ENCODE data around the gene SH3RF3.
"Not testable (repeated sequence)": the region's sequence is repeated elsewhere in the genome, so short reads cannot be mapped to it uniquely, and the experiment has no call there.

SH3RF3 gene

DNA sequence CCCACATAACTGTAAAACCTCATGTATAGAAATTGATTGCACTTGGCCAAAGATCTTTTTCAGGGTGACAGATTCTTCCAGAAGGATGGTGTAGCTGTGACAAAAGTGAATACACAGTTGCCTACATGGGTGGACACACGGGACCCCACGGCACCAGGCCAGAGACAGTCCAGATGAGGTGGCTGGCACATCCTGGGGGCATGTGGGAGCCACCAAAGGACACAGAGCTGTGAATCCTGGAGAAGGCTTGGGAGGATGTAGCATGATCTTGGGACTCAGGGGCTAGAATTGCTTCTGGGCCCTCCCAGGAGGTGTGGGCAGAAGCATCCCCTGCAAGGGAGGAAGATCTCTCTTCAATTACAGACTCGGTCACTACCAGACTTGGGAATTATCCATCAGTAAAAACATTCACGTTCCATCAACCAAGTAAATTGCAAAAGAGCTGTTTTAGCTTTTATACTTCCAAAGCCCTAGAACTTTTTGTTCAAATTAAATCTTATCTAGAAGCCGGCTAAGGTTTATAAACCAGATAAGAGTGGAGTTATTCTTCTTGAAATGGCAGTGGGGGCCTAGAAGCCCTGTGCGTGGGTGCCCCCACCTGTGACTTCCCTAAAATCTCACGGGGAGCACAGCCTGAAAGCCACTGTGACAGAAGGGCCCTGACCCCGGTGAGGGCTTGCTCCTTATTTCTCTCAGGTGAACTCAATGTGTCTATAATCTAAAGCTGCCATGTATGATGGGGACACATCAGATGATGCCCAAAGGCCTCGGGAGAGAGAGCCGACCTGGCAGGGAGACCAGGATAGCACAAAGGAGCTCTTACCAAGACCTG is 403.1 kb downstream of the SH3RF3 start:
- no peak overlapping the region for H3K4me3 ChIP-seq (ENCODE audit: low read depth, low read length)
- DNase-seq (ENCODE audit: low read depth), result no peak
- TF ChIP-seq, protein P1, sequence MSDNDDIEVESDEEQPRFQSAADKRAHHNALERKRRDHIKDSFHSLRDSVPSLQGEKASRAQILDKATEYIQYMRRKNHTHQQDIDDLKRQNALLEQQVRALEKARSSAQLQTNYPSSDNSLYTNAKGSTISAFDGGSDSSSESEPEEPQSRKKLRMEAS (IDR thresholded peaks at IDR 0.05; ENCODE audit: low read depth, low read length), result no peak
- TF ChIP-seq, protein P2, sequence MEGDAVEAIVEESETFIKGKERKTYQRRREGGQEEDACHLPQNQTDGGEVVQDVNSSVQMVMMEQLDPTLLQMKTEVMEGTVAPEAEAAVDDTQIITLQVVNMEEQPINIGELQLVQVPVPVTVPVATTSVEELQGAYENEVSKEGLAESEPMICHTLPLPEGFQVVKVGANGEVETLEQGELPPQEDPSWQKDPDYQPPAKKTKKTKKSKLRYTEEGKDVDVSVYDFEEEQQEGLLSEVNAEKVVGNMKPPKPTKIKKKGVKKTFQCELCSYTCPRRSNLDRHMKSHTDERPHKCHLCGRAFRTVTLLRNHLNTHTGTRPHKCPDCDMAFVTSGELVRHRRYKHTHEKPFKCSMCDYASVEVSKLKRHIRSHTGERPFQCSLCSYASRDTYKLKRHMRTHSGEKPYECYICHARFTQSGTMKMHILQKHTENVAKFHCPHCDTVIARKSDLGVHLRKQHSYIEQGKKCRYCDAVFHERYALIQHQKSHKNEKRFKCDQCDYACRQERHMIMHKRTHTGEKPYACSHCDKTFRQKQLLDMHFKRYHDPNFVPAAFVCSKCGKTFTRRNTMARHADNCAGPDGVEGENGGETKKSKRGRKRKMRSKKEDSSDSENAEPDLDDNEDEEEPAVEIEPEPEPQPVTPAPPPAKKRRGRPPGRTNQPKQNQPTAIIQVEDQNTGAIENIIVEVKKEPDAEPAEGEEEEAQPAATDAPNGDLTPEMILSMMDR (IDR thresholded peaks at IDR 0.05; ENCODE audit: low read depth, low read length), result no peak
- TF ChIP-seq POLR2A (IDR thresholded peaks at IDR 0.05; ENCODE audit: extremely low read depth, insufficient read length), result no peak
- no peak for TF ChIP-seq MYC (IDR thresholded peaks at IDR 0.05; ENCODE audit: low read depth, low read length)

DNA sequence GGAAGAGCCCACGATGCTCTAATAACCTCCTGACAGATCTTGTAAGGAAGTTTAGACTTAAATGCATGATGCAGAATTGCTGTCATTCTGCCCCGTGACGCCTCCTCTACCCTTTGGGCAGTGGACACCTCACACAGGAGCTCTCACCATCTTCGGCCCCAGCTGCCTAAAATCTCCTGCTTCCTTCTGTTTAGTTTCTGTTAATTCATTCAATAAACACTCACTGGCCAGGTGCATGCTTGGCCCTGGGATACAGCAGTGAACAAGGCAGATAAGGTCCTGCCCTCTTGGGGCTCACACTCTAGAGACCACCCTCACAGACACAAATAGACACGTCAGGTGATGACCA is 403.7 kb downstream of the SH3RF3 start:
- DNase-seq (ENCODE audit: low read depth), result no peak
- no peak overlapping the region for H3K4me3 ChIP-seq (ENCODE audit: low read depth, low read length)
- TF ChIP-seq, protein P1 (IDR thresholded peaks at IDR 0.05; ENCODE audit: low read depth, low read length), result no peak
- no peak for TF ChIP-seq MYC (IDR thresholded peaks at IDR 0.05; ENCODE audit: low read depth, low read length)
- no peak for TF ChIP-seq POLR2A (IDR thresholded peaks at IDR 0.05; ENCODE audit: extremely low read depth, insufficient read length)
- TF ChIP-seq, protein P2 (IDR thresholded peaks at IDR 0.05; ENCODE audit: low read depth, low read length), result no peak

DNA sequence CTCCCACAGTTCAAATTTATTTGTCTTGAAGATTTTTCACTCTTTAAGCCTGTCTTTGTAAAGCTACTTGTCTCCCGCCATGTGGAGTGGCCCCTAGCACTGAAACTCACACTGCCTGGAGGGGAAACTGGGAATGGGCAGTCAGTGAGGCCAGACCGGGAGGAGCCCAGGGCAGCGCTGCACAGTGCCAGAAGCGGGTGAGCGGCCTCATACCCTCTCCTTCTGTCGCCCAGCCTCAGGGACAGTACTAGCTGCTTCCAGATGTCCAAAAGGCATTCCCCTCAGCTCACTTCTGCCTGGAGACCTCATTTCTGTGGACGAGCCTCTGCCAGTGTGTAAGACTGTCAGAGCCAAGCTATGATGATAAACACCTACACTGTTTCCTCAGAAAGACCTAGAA is 404.8 kb downstream of the SH3RF3 start:
- H3K4me3 ChIP-seq (ENCODE audit: low read depth, low read length), result no peak overlapping the region
- no peak for TF ChIP-seq MYC (IDR thresholded peaks at IDR 0.05; ENCODE audit: low read depth, low read length)
- TF ChIP-seq, protein P1 (IDR thresholded peaks at IDR 0.05; ENCODE audit: low read depth, low read length), result no peak
- no peak for TF ChIP-seq POLR2A (IDR thresholded peaks at IDR 0.05; ENCODE audit: extremely low read depth, insufficient read length)
- TF ChIP-seq, protein P2 (IDR thresholded peaks at IDR 0.05; ENCODE audit: low read depth, low read length), result no peak
- no peak for DNase-seq (ENCODE audit: low read depth)

DNA sequence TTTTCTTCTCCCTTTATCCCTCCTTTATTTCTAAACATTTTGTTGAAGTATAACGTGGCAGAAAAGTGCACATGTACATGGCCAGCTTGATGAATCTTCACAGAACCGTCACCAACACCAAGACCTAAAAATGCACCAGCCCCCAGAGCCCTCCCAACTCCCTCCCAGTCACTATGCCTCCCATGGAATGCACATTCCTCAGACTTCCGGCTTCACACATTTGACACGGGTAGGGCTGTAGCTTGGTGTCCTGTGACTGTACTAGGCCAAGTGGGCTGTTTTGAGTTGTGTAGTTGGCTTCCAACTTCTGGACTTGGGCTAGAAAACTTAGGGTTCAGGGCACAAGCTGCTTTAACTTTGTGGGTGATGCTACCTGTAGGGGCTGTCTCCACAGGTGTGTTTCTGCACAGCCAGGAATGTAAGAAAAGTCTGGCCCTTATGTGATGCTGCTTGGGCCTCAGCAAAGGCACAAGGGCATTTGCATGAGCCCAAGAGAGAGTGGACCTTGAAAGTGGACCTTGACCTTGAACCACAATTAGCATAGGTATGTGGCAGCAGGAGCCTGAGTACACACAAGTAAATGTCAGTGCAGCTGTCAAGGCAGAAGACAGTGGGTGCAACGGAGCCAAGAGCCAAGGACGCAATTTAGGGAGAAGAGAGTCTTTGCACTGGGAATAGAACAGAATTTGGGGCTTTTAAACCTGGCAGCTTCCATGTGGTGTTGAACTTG is 406.4 kb downstream of the SH3RF3 start:
- DNase-seq (ENCODE audit: low read depth), result no peak
- H3K4me3 ChIP-seq (ENCODE audit: low read depth, low read length), result no peak overlapping the region
- TF ChIP-seq POLR2A (IDR thresholded peaks at IDR 0.05; ENCODE audit: extremely low read depth, insufficient read length) (no peak), MYC (IDR thresholded peaks at IDR 0.05; ENCODE audit: low read depth, low read length) (no peak)
- TF ChIP-seq, protein P1 (IDR thresholded peaks at IDR 0.05; ENCODE audit: low read depth, low read length), result no peak
- TF ChIP-seq, protein P2 (IDR thresholded peaks at IDR 0.05; ENCODE audit: low read depth, low read length), result no peak

DNA sequence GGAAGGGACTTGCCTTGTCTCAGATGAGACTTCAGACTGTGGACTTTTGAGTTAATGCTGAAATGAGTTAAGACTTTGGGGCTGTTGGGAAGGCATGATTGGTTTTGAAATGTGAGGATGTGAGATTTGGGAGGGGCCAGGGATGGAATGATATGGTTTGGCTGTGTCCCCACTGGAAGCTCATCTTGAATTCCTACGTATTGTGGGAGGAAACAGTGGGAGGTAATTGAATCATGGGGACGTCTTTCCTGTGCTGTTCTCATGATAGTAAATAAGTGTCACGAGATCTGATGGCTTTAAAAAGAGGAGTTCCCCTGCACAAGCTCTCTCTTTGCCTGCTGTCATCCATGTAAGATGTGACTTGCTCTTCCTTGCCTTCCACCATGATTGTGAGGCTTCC is 407.6 kb downstream of the SH3RF3 start:
- H3K4me3 ChIP-seq (ENCODE audit: low read depth, low read length); DNase-seq (ENCODE audit: low read depth): not testable (repeated sequence)

DNA sequence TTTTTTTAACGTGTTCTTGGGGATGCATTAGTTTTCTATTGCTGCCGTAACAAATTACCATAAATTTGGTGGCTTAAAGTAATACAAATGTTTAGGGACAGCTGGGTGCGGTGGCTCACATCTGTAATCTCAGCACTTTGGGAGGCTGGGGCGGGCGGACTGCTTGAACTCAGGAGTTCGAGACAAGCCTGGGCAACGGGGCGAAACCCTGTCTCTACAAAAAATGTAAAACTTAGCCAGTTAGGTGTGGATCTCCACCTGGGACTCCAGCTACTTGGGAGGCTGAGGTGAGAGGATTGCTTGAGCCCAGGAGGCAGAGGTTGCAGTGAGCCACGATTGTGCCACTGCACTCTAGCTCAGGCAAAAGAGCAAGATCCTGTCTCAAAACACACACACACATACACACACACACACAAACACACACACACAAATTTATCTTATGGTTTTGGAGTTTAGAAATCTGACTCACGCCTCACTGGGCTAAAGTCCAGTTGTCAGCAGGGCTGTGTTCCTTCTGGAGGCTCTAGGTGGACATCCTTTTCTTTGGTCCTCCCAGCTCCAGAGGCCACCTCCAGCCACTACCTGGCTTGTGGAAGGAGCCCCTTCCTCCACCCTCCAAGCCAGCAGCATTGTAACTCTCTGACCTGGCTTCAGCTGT is 408.7 kb downstream of the SH3RF3 start:
- TF ChIP-seq, protein P1 (IDR thresholded peaks at IDR 0.05; ENCODE audit: low read depth, low read length), result no peak
- no peak for TF ChIP-seq MYC (IDR thresholded peaks at IDR 0.05; ENCODE audit: low read depth, low read length)
- TF ChIP-seq, protein P2 (IDR thresholded peaks at IDR 0.05; ENCODE audit: low read depth, low read length), result no peak
- TF ChIP-seq POLR2A (IDR thresholded peaks at IDR 0.05; ENCODE audit: extremely low read depth, insufficient read length), result no peak
- DNase-seq (ENCODE audit: low read depth), result no peak
- no peak overlapping the region for H3K4me3 ChIP-seq (ENCODE audit: low read depth, low read length)

All from NB4 (cell line).